ENCODE results near the gene CUX1.
"Not testable (repeated sequence)": the region's sequence is repeated elsewhere in the genome, so short reads cannot be mapped to it uniquely, and the experiment has no call there.

The CUX1 gene

DNA sequence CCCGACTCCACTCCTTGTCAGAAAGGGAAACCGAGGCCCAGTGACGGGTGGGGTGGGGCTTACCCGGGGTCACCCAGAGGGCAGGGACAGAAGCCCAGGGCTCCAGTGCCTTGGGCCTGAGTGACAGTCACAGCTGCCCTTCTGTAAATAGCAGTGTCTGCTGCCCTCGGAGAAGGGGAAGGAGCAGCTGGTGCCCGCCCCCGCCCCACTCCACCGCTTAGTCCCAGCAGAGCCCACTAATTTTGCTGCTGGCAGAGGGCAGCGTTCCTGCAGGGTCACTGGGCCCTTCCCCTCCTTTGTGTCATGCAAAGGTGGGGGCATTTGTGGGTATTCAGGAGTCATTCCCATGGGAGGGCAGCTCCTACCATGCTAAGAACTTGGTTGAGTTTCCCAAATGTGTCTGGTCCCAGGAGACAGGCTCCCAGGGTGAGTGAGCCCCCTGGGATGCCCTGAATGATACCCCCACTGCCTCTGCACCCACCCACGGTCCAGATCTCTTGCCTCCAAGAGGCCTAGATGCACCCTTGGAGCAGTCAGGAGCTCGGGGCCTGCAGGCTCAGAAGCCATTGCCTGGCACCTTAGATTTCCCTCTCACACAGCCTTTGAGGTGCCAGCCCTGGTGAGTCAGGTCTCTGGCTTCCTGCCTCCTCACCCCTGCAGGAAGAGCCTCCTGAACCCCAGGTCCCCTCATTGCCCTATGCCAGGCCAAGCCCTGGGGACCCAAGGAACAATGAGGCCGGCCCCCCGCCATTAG, 486.4 kb downstream of the CUX1 start:
- DNase-seq, result no peak

DNA sequence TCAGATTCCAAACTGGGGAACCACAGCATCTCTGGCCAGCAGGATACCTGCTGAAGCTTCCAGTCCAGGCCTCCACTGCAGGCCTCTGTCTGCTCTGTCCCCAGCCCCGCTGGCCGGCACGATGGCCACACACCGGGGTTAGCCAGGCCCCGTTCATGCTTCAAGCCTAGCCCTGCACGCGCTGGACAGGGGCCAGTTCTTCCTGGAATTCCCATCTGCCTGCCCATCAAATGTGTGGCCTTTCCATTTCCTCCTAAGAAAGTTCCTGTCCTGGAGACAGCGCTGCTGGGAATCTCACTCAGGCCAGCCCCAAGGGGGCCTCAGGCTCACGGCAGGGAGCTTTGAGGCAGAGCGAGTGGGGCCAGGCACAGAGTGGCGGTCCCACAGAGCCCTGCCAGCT, 487.2 kb downstream of the CUX1 start:
- no peak for DNase-seq

DNA sequence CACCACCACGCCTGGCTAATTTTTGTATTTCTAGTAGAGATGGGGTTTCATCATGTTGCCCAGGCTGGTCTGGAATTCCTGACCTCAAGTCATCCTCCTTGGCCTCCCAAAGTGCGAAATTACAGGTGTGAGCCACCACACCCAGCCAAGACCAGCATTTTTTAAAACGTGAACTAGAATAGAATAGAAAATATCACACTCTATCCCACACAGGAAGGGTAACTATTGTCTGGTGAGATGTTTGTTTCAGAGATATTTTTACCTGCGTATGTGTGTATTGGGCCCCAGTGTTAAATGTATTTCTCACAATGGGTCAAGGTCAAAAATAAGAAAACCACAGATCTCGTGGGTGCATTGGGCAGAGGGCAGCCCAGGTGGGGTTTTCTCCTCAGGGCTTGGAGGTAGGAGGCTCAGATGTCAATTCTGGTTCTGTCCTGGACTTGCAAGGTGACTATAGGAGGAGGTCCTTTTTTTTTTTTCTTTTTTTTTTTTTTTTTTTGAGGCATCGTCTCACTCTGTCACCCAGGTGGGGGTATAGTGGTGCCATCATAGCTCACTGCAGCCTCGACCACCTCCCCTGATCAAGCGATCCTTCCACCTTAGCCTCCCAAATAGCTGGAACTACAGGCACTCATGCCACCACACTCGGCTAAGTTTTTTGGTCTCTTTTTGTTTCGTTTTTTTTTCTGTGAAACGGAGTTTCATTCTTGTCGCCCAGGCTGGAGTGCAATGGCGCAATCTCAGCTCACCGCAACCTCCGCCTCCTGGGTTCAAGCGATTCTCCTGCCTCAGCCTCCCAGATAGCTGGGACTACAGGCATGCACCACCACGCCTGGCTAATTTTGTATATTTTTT, 488.2 kb downstream of the CUX1 start:
- no peak for DNase-seq

GRCh38 chr7:102306916-102307677, 489.7 kb downstream of the CUX1 start:
- no peak for DNase-seq

DNA sequence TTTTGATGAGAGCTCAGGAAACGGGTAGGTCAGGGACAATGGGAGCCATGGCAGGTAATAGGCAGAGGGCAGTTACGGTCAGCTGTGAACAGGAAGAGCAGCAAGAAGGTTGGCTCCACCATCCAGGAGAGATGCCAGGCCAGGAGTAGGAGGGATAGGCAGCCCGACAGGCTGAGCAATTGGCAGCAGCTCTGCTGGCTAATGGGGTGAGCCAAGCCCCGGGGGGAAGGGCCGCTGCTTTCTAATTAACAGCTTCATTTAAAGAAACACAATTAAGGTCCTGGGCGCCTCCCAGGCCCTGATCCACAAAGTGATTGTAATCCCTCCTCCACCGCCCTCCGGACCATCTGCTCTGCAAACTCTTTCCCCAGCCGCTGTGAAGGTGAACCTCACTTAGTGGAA, 493.0 kb downstream of the CUX1 start:
- DNase-seq, result no peak

- DNase-seq, result no peak
Measured at GRCh38 chr7:102312317-102312716, 494.9 kb downstream of the CUX1 start.

- DNase-seq, result no peak
Measured at GRCh38 chr7:102313997-102314780, 496.8 kb downstream of the CUX1 start.

DNA sequence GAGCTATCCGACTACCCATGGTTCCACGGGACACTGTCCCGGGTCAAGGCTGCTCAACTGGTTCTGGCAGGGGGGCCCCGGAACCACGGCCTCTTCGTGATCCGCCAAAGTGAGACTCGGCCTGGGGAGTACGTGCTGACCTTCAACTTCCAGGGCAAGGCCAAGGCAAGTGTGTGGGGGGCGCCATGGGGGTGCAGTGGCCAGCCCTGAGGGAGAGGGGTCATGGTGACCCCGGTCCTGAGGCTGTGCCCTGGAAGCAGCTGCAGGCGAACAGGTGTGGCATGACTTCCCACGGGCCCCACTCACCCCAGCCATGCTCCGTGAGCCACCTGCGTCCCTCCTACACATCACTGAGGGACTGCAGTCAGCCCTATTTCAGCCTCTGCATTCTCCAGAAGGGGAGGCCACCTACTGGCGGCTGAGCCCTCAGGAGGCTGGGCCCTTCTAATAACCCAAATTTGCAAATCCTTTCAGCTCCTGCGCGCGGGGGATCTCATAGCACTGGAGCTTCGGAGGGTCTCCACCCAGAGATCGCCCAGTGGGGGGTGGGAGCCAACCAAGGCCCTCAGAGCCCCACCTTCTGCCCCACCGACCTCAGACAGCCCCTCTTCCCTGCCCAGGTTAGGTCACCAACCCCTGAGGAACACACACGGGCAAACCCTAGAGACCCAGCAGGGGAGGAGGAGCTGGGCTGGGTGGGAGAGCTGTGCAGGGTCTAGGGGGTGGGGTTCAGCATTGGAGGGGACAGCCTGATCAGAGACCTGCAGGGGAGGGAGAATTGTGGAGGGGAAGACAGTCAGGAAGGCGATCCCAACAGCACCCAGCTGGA, 500.0 kb downstream of the CUX1 start:
- DNase-seq, result no peak

DNA sequence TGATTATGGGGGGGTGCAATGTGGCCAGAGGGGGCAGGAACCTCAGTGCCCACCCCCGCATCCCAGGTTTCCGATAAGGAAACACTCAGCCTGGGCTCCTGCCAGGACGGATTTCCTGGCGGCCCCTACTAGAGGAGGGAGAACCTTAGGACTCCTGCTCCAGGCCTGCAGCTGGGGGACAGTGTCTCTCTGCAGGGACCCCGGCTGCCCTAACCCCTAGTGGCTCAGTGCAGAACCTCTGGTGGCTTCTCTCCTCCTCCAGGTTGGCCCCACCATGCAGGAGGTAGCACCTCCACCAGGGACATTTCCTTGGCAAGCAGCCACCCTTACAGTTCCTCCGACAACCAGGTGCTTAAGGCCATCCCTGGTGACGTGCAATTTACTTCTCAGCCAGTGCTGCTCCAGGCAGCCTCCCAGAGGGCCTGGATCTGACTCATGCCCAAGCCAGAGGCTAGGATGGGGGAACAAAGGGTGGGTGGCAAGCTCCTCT, 501.1 kb downstream of the CUX1 start:
- no peak for DNase-seq

DNA sequence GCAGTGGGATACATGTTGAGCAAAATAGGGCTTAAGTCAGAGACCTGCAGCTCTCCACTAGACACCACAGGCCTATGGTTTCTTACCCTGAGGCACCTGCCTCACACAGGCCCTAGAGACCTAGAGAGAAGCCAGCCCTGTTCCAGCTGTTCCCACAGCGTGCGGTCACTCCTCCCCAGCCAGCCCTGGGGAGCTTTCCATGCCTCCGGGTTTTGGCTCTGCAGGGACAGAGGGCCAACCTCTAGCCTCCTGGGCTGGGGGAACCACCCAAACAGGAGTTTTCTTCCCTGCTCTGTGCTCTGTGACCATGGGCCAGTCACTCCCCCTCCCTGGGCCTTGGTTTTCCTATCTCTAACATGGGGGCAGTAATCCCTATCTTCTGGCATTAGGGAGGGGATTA, 502.2 kb downstream of the CUX1 start:
- DNase-seq, result no peak

DNA sequence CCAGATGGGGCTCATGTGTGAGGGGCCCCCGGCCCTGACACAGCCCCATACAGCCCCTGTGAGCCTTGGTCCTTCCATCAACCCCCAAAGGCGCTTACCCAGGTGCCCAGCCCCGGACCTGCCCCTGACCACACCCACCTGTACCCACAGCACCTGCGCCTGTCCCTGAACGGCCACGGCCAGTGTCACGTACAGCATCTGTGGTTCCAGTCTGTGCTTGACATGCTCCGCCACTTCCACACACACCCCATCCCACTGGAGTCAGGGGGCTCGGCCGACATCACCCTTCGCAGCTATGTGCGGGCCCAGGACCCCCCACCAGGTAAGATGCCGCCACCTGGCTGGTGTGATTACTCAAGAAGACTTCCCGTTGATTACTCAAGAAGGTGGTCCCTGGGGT, 502.8 kb downstream of the CUX1 start:
- DNase-seq, result no peak

GRCh38 chr7:102320601-102321350, 503.4 kb downstream of the CUX1 start:
- no peak for DNase-seq

GRCh38 chr7:102321351-102322201, 504.1 kb downstream of the CUX1 start:
- DNase-seq, result no peak

DNA sequence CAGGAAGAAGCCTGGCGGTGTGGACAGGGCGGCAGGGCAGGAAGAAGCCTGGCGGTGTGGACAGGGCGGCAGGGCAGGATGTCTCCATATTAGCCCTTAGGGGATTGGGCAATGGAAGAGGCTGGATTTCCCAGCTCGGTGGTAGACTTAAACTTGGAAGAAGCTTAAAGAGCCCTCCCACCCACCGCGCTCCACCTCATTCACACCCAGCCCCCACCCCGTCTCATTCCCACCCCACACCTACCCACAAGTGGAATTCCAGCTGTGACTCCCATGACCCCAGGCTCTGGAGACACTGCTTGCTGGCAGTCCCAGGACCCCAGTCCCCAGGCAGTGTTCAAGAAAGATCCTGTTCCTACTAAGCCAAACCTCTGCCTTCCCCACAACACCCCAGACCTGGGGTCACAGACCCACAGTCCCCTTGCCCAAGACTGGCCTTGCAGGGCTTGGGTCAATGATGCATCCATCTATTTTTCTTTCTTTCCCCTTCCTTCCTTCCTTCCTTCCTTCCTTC, 504.8 kb downstream of the CUX1 start:
- no peak for DNase-seq

DNA sequence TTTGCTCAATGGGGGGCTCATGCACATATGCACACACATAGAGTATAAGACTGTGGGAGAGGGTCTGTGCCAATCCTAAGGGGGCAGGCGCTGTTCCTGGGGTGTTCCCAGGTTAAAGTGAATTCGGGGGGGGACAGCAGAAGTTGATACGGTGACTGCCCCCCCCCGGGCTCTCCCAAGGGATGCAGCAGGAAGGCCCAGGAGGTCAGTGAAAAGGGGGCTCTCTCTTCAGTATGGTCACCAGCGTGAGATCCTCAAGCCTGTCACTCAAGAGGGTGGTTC, 506.4 kb downstream of the CUX1 start:
- DNase-seq, result no peak

- DNase-seq, result not testable (repeated sequence)
Measured at GRCh38 chr7:102325106-102325505, 507.7 kb downstream of the CUX1 start.

- no peak for DNase-seq
Measured at GRCh38 chr7:102326157-102326889, 508.9 kb downstream of the CUX1 start.

DNA sequence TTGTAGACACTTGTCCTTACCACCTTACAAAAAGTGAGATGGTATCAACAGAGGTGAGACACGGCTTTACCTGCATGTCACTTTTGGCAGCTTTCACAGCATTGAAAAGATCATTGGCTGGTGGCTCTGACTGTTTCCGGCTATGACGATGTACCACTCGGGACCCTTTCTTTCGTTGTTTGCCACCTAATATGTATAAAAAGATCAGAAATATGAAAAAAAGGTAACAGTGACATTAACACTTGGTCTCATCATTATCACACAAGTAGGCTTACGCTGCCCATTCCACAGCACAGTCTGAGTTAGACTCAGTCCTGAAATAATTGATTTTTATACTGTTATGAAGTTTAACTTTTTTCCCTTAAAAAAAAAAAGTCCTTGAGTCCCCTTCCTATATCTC, 509.8 kb downstream of the CUX1 start:
- DNase-seq, result not testable (repeated sequence)

DNA sequence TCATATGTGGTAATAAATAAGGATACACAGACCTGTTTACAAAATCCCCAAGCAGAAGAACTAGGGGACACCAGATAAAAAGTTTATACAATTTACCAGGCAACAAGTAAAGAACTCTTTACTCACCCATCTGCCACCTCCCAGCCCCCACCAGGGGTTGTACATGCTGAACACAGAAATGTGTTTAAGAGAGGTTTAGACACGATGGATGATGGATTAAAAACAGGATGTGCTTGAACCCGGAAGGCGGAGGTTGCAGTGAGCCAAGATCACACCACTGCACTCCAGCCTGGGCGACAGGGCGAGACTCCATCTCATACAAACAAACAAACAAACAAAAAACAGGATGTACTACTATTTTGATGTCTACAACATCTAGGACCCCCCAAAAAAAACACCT, 511.4 kb downstream of the CUX1 start:
- not testable (repeated sequence) for DNase-seq
